WERI-Rb-1 (cell line): Measurements from ENCODE around the gene HCN1.

Experiments used
- DNase-seq: peaks from one replicate; pipeline ENCODE4 v3.0.0-alpha.2; 2020
- H3K27ac ChIP-seq: fragments of 250-450 bp; sonication (Bioruptor Pico); 2 replicates; pipeline ENCODE4 v1.5.1; 2020; ENCODE audit warnings: mild to moderate bottlenecking, moderate library complexity
- H3K27me3 ChIP-seq: fragments of 250-450 bp; sonication (Bioruptor Pico); 2 replicates; pipeline ENCODE4 v1.5.1; 2021; ENCODE audit warnings: mild to moderate bottlenecking, low read depth, moderate library complexity; ENCODE audit not compliant: insufficient read depth, severe bottlenecking
- H3K36me3 ChIP-seq: fragments of 250-450 bp; sonication (Bioruptor Pico); 2 replicates; pipeline ENCODE4 v1.5.1; 2020; ENCODE audit warnings: mild to moderate bottlenecking, moderate library complexity
- H3K4me3 ChIP-seq: 2 replicates; pipeline ENCODE4 v1.5.1; 2011; ENCODE audit warnings: low read depth, mild to moderate bottlenecking, control low read depth, low read length
- H3K9me3 ChIP-seq: fragments of 250-450 bp; sonication (Bioruptor Pico); 2 replicates; pipeline ENCODE4 v1.5.1; 2021; ENCODE audit warnings: mild to moderate bottlenecking, moderate library complexity; ENCODE audit not compliant: severe bottlenecking
- CTCF ChIP-seq: IDR thresholded peaks from 2 replicates; pipeline ENCODE4 v1.5.1; 2011; ENCODE audit warnings: low read depth, mild to moderate bottlenecking, control low read depth, inconsistent platforms, low read length

The HCN1 gene

GRCh38 chr5:45696206-45696836 lies at the start of gene HCN1:
Gene HCN1, minus strand, starts transcription at chr5:45696380.
- Histone ChIP-seq H3K27ac (peak within 1 kb of the TSS; percentile 66), H3K27me3 (no peaks in the 10 kb centered on the region), H3K4me3 (peak within 1 kb of the TSS; percentile 72), H3K9me3 (no peaks in the 10 kb centered on the region), H3K36me3 (no peaks in the 10 kb centered on the region)
- peak; percentile 97 for TF ChIP-seq CTCF
- peak; percentile 93 for DNase-seq

GRCh38 chr5:45741110-45741509 lies 44.9 kb upstream of the HCN1 start:
- no peak for TF ChIP-seq CTCF
- no peak overlapping the region for H3K4me3 ChIP-seq
- no peak overlapping the region for H3K27ac ChIP-seq
- no peaks in the 10 kb centered on the region for H3K9me3 ChIP-seq
- no peak for DNase-seq
- H3K27me3 ChIP-seq = no peaks in the 10 kb centered on the region
- H3K36me3 ChIP-seq = no peaks in the 10 kb centered on the region

- Histone ChIP-seq H3K27me3 (no peaks in the 10 kb centered on the region), H3K9me3 (no peaks in the 10 kb centered on the region), H3K27ac (no peak overlapping the region), H3K36me3 (no peaks in the 10 kb centered on the region), H3K4me3 (no peak overlapping the region)
- TF ChIP-seq CTCF = no peak
- DNase-seq = no peak
Measured at GRCh38 chr5:45737153-45737552, 41.0 kb upstream of the HCN1 start.

GRCh38 chr5:45725537-45725936 lies 29.4 kb upstream of the HCN1 start:
- no peak for DNase-seq
- no peaks in the 10 kb centered on the region for H3K9me3 ChIP-seq
- H3K27me3 ChIP-seq = no peaks in the 10 kb centered on the region
- no peak overlapping the region for H3K4me3 ChIP-seq
- TF ChIP-seq CTCF = no peak
- no peak overlapping the region for H3K27ac ChIP-seq
- H3K36me3 ChIP-seq = no peaks in the 10 kb centered on the region

- TF ChIP-seq CTCF = no peak
- H3K36me3 ChIP-seq = no peaks in the 10 kb centered on the region
- no peaks in the 10 kb centered on the region for H3K9me3 ChIP-seq
- DNase-seq = peak; percentile 35
- peak overlapping the region; percentile 66 for H3K27ac ChIP-seq
- H3K4me3 ChIP-seq = peak overlapping the region; percentile 72
- no peaks in the 10 kb centered on the region for H3K27me3 ChIP-seq
Measured at GRCh38 chr5:45697201-45697600, 1.0 kb upstream of the HCN1 start.

- peak overlapping the region; percentile 72 for H3K4me3 ChIP-seq
- TF ChIP-seq CTCF = no peak
- peak; percentile 25 for DNase-seq
Measured at GRCh38 chr5:45695804-45696156, 400 bp downstream of the HCN1 start.

More at GRCh38 chr5:45695804-45696156, 400 bp downstream of the HCN1 start:
- no peaks in the 10 kb centered on the region for H3K9me3 ChIP-seq
- H3K36me3 ChIP-seq = no peaks in the 10 kb centered on the region
- no peaks in the 10 kb centered on the region for H3K27me3 ChIP-seq
- H3K27ac ChIP-seq = peak overlapping the region; percentile 66
